Activated CD8-positive, alpha-beta T cell treated with anti-CD3 and anti-CD28 coated beads for 36 hours (primary cell): ENCODE results near the gene PDLIM1. TPM values are rescaled to one million over a fixed set of nuclear protein-coding genes. Genes with fewer than 3 reads are reported as not detected.

Source experiments
- ATAC-seq: fragments of 200-7000 bp; cut with Tn5 transposase; one replicate; pipeline ENCODE4 v1.10.0; 2021; ENCODE audit warnings: mild to moderate bottlenecking, moderate library complexity
- CTCF ChIA-PET: fragments of 350-600 bp; sonication (Branson Sonifier 250); formaldehyde crosslinking; loops from one replicate; lab custom pipeline; 2021; ENCODE audit warnings: antibody characterized with exemption; lab: Charles Lee
- POLR2A ChIA-PET: fragments of 350-600 bp; sonication (Branson Sonifier 250); formaldehyde crosslinking; loops from one replicate; lab custom pipeline; 2021; ENCODE audit warnings: antibody characterized with exemption; lab: Charles Lee
- DNase-seq: peaks from one replicate; pipeline ENCODE4 v3.0.0-alpha.2; 2020
- H3K27ac Mint-ChIP-seq: one replicate; pipeline ENCODE4 v1.8.0; 2021; ENCODE audit warnings: mild to moderate bottlenecking, mixed read lengths
- H3K27me3 Mint-ChIP-seq: one replicate; pipeline ENCODE4 v1.8.0; 2021; ENCODE audit warnings: mixed read lengths
- H3K36me3 Mint-ChIP-seq: one replicate; pipeline ENCODE4 v1.8.0; 2021; ENCODE audit warnings: low read depth, mixed read lengths
- H3K4me1 Mint-ChIP-seq: one replicate; pipeline ENCODE4 v1.8.0; 2021; ENCODE audit warnings: low read depth, mixed read lengths
- H3K4me3 Mint-ChIP-seq: one replicate; pipeline ENCODE4 v1.8.0; 2021; ENCODE audit warnings: mild to moderate bottlenecking, moderate library complexity, mixed read lengths
- H3K9me3 Mint-ChIP-seq: one replicate; pipeline ENCODE4 v1.8.0; 2021; ENCODE audit warnings: mixed read lengths
- CTCF ChIP-seq: fragments of 200-600 bp; IDR thresholded peaks from one replicate; pipeline ENCODE4 v1.8.0; 2022; ENCODE audit warnings: antibody characterized with exemption, mild to moderate bottlenecking
- intact Hi-C: fragments of 100-400 bp; cut with micrococcal nuclease; formaldehyde crosslinking; loops from one replicate; pipeline ENCODE4 v1.10.0; 2022
- total RNA-seq, 2 experiments: library from RNA; stranded (reverse); gene quantifications; one replicate each; pipeline ENCODE4 v1.2.3, GENCODE V29; 2021

PDLIM1 gene
- total RNA-seq, 2 experiments from 2014 or later, result 0.74 to 1.1 TPM

GRCh38 chr10:95308389-95309302 lies 17.8 kb upstream of the PDLIM1 start:
- TF ChIP-seq CTCF, result no peak
- ATAC-seq, result no peak
- POLR2A ChIA-PET, result interaction anchor here (0.6 kb wide), 1 partner anchor 850 kb away, joined by 3 read pairs; no protein-coding TSS in a partner anchor
- Mint-ChIP-seq H3K4me3 (no peak overlapping the region), H3K36me3 (no peaks in the 10 kb centered on the region), H3K4me1 (no peaks in the 10 kb centered on the region), H3K27me3 (no peaks in the 10 kb centered on the region), H3K9me3 (no peaks in the 10 kb centered on the region), H3K27ac (no peak overlapping the region)
- CTCF ChIA-PET, result no interaction called here
- intact Hi-C loops, result no loop called here
- DNase-seq, result no peak

- no peak for TF ChIP-seq CTCF
- CTCF ChIA-PET, result no interaction called here
Measured at GRCh38 chr10:95306851-95307250, 16.0 kb upstream of the PDLIM1 start.

GRCh38 chr10:95306318-95306650 lies 15.5 kb upstream of the PDLIM1 start:
- no peaks in the 10 kb centered on the region for H3K9me3 Mint-ChIP-seq
- H3K36me3 Mint-ChIP-seq, result no peaks in the 10 kb centered on the region
- no peak for TF ChIP-seq CTCF
- ChIA-PET CTCF (no interaction called here), POLR2A (no interaction called here)
- ATAC-seq, result no peak
- no peak overlapping the region for H3K27ac Mint-ChIP-seq
- intact Hi-C loops, result no loop called here
- H3K27me3 Mint-ChIP-seq, result no peaks in the 10 kb centered on the region
- H3K4me1 Mint-ChIP-seq, result no peaks in the 10 kb centered on the region
- no peak overlapping the region for H3K4me3 Mint-ChIP-seq
- no peak for DNase-seq

More at GRCh38 chr10:95306851-95307250, 16.0 kb upstream of the PDLIM1 start:
- no peaks in the 10 kb centered on the region for H3K27me3 Mint-ChIP-seq
- DNase-seq, result no peak
- H3K27ac Mint-ChIP-seq, result no peak overlapping the region
- no peaks in the 10 kb centered on the region for H3K36me3 Mint-ChIP-seq
- intact Hi-C loops, result no loop called here
- no peaks in the 10 kb centered on the region for H3K9me3 Mint-ChIP-seq
- H3K4me3 Mint-ChIP-seq, result no peak overlapping the region
- H3K4me1 Mint-ChIP-seq, result no peaks in the 10 kb centered on the region
- POLR2A ChIA-PET, result no interaction called here
- no peak for ATAC-seq

GRCh38 chr10:95305606-95306317 lies 15.0 kb upstream of the PDLIM1 start:
- Mint-ChIP-seq H3K36me3 (no peaks in the 10 kb centered on the region), H3K4me3 (no peak overlapping the region), H3K27ac (no peak overlapping the region), H3K4me1 (no peaks in the 10 kb centered on the region), H3K9me3 (no peaks in the 10 kb centered on the region), H3K27me3 (no peaks in the 10 kb centered on the region)
- intact Hi-C loops, result no loop called here
- CTCF ChIA-PET, result no interaction called here
- TF ChIP-seq CTCF, result no peak
- DNase-seq (no peak), ATAC-seq (no peak)
- POLR2A ChIA-PET, result no interaction called here

- no peak for DNase-seq
- no peaks in the 10 kb centered on the region for H3K4me1 Mint-ChIP-seq
- ATAC-seq, result no peak
- intact Hi-C loops, result no loop called here
- H3K9me3 Mint-ChIP-seq, result no peaks in the 10 kb centered on the region
- no peaks in the 10 kb centered on the region for H3K36me3 Mint-ChIP-seq
- H3K4me3 Mint-ChIP-seq, result no peak overlapping the region
- H3K27me3 Mint-ChIP-seq, result no peaks in the 10 kb centered on the region
- ChIA-PET CTCF (no interaction called here), POLR2A (no interaction called here)
- no peak for TF ChIP-seq CTCF
- no peak overlapping the region for H3K27ac Mint-ChIP-seq
Measured at GRCh38 chr10:95304976-95305375, 14.2 kb upstream of the PDLIM1 start.
